Activated CD8-positive, alpha-beta memory T cell treated with anti-CD3 and anti-CD28 coated beads for 36 hours (primary cell): Measurements from ENCODE around the gene CLEC2D. TPM values are rescaled to one million over a fixed set of nuclear protein-coding genes. Genes with fewer than 3 reads are reported as not detected.
"Not testable (repeated sequence)": the region's sequence is repeated elsewhere in the genome, so short reads cannot be mapped to it uniquely, and the experiment has no call there.

Experiments used
- CTCF ChIA-PET: fragments of 350-600 bp; sonication (Branson Sonifier 250); formaldehyde crosslinking; loops from one replicate; lab custom pipeline; 2021; ENCODE audit warnings: antibody characterized with exemption; lab: Charles Lee
- POLR2A ChIA-PET: fragments of 350-600 bp; sonication (Branson Sonifier 250); formaldehyde crosslinking; loops from one replicate; lab custom pipeline; 2021; ENCODE audit warnings: antibody characterized with exemption; lab: Charles Lee
- total RNA-seq, 2 experiments: library from RNA; stranded (reverse); gene quantifications; one replicate each; pipeline ENCODE4 v1.2.3, GENCODE V29; 2021

CLEC2D gene
- total RNA-seq, 2 experiments from 2014 or later: 254 to 271 TPM

DNA sequence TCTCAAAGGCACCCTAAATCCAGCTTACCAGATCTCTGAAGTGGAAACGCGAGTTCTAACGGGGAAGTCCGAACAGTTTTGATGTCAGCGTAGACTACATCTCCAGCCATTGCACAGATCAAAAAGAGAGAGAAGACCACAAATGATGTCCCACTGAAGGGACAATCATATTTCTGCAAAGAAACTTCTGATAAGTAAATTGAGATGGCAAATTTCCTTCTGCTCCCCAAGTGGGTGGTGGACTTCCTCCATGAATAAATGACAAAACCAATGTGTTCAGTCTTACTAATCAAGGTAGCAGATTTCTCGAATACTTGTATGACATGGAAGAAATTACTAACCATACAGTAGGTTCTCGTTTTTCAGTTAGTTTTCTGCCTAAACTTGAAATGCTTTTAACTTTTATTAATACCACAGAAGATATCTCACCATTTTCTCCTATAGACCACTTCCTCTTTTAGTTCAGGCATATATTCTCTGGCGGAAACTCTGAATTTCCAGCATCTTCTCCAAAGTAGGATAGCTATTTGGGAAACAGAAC, 63.5 kb downstream of the CLEC2D start, which contains the start of gene CLECL1:
TSS of gene CLECL1 (minus strand) at position 177 of the 541 bp plus-strand sequence.
- CTCF ChIA-PET: no interaction called here
- POLR2A ChIA-PET: interaction anchor here (1.2 kb wide), 1 partner anchor 9 kb away, joined by 4 read pairs; no protein-coding TSS in a partner anchor

GRCh38 chr12:9735601-9736000, 66.1 kb downstream of the CLEC2D start:
- CTCF ChIA-PET: no interaction called here
- POLR2A ChIA-PET: no interaction called here

DNA sequence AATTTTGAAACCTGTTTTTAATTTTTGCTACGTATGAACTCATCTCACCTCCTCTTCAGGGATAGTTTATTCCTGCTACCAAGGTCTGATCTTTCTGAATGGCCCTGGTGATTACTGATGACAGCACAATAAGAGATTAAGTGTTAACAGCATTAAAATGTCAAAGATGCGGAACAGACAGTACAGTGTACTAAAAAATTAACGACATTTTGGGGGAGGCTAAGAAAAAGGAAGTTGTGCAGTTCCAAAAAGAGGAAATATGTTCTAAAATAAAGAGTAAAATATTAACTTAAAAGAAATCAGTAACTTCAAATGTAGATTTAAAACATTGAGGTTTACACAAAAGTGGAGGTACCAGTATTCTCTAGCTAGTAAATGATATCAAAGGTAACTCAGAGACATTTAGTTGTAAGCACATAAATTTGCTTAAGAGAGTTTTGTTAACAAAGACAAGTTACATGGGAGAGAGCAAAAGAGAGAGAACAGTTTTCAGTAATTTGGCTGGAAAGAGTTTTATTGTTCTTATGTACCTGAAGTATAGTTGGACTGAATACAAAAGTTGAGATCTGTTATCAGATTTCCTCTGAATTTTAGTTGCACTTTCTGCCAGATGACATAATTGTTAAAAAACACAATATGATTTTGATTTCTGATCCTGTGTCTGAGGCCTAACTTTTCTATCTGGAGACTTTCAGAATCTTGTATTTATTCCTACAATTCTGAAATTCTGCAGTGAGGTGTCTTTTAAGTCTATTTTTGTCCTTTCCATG, 67.6 kb downstream of the CLEC2D start:
- ChIA-PET POLR2A (no interaction called here), CTCF (no interaction called here)

- CTCF ChIA-PET: interaction anchor here (1.2 kb wide), 1 partner anchor 30 kb away, joined by 3 read pairs; no protein-coding TSS in a partner anchor
- POLR2A ChIA-PET: not testable (repeated sequence)
These were observed 69.4 kb downstream of the CLEC2D start for GRCh38 chr12:9738905-9739304.

- POLR2A ChIA-PET: not testable (repeated sequence)
- CTCF ChIA-PET: interaction anchor here (1.2 kb wide), 1 partner anchor 31 kb away, joined by 3 read pairs; no protein-coding TSS in a partner anchor
These were observed 70.0 kb downstream of the CLEC2D start for GRCh38 chr12:9739404-9740105.

DNA sequence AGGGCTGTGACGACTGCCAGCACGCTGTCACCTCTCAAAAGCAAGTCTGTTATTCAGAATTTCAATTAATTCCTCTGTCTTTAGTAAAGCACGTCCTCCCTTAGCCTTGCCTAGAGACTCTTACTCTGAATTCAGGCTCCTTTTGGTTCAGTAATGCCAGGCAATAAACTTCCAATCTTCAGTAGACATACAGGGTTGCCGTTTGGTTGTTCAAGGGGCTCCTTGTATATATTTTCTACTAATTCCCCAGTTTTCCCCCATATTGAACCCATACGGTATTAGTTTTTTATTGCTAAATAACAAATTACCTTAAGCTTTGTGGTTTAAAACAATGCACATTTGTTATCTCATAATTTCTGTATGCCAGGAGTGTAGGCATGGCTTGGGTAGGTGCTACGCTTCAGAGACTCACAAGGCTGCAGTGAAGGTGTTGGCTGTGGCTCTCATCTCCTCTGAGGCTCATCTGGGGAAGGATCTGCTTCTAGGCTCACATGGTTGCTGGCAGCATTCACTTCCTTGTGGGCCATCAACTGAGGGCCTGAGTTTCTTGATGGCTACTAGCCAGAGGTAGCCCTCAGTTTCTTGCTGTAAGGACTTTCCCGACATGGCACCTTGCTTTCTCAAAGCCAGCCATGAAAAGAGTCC, 70.7 kb downstream of the CLEC2D start:
- ChIA-PET POLR2A (no interaction called here), CTCF (no interaction called here)

GRCh38 chr12:9741726-9742125, 72.2 kb downstream of the CLEC2D start:
- ChIA-PET CTCF (interaction anchor here (0.6 to 2.4 kb wide), 4 partner anchors 9 to 124 kb away, joined by 4 to 10 read pairs (median 6); no protein-coding TSS in a partner anchor), POLR2A (interaction anchor here (1.2 to 2.0 kb wide), 4 partner anchors 8 to 94 kb away, joined by 4 to 6 read pairs (median 4); no protein-coding TSS in a partner anchor)

DNA sequence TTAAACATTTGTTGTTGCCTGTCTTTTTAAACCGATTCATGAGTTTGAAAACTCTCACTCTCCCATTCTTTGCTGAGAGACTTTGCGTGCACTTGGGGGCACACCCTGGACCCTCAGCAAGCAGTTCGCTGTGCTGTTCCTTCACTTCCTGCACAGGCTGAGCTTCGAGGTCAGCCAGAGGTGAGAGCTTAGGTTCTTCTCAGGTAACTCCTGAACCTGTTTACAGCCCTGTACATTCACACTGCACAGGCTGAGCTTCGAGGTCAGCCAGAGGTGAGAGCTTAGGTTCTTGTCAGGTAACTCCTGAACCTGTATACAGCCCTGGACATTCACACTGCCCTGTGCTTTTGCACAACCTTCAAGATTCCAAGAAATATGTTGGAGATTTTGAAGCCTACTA, 73.1 kb downstream of the CLEC2D start:
- ChIA-PET CTCF (interaction anchor here (0.6 to 2.4 kb wide), 20 partner anchors 9 to 805 kb away, joined by 3 to 10 read pairs (median 4); partner anchors contain the start of gene CD69), POLR2A (interaction anchor here (1.3 to 2.0 kb wide), 4 partner anchors 9 to 95 kb away, joined by 4 to 6 read pairs (median 4); partner anchors contain the start of gene CD69)

GRCh38 chr12:9745199-9745598, 75.7 kb downstream of the CLEC2D start:
- POLR2A ChIA-PET: no interaction called here

More at GRCh38 chr12:9745199-9745598, 75.7 kb downstream of the CLEC2D start:
- CTCF ChIA-PET: interaction anchor here (1.4 kb wide), 1 partner anchor 52 kb away, joined by 4 read pairs; no protein-coding TSS in a partner anchor

Other genes with a start within 250 kb of the CLEC2D start
- gene KLRB1, start 61.8 kb upstream of the CLEC2D start, total RNA-seq: 1 to 10 TPM; 3.3 to 3.6 TPM
- 1 to 10 TPM; 7.6 to 8.5 TPM for gene CLECL1, start 63.4 kb downstream of the CLEC2D start, total RNA-seq
- 10 to 100 TPM; 80.0 to 83.5 TPM for gene CD69, start 91.2 kb downstream of the CLEC2D start, total RNA-seq
- not detected for gene KLRF1, start 157.8 kb downstream of the CLEC2D start, total RNA-seq
- gene CLEC2B, start 199.6 kb downstream of the CLEC2D start, total RNA-seq: 10 to 100 TPM in 1 of 2 experiments, 1 to 10 TPM in 1; 10.0 to 10.8 TPM
- not detected for gene KLRF2, start 211.8 kb downstream of the CLEC2D start, total RNA-seq